HG03060 (cell line): ENCODE measurements around the gene PGC.

Source experiments
- ATAC-seq: cut with Tn5 transposase; IDR thresholded peaks from one replicate; pipeline ENCODE4 v1.9.1; 2021; ENCODE audit warnings: low read depth, moderate number of reproducible peaks; ENCODE audit not compliant: unreplicated experiment

PGC gene

DNA sequence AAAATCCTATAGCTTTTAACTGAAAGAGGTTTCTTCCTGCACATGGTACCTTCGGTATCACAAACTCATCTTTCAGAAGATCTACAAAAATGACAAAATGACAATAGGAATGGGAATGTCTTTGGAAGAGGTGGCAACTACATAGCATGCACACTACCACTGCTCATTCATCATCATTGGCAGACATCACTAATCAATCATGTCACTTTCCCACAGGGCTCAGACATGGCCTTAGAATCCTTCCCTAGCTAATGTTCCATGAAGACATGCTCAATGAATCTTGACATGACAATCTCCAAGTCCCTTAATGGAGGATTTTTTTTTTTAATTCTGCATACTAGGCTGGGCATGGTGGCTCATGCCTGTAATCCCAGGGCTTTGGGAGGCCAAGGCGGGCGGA lies 3.2 kb upstream of the PGC start:
- no peak for ATAC-seq

DNA sequence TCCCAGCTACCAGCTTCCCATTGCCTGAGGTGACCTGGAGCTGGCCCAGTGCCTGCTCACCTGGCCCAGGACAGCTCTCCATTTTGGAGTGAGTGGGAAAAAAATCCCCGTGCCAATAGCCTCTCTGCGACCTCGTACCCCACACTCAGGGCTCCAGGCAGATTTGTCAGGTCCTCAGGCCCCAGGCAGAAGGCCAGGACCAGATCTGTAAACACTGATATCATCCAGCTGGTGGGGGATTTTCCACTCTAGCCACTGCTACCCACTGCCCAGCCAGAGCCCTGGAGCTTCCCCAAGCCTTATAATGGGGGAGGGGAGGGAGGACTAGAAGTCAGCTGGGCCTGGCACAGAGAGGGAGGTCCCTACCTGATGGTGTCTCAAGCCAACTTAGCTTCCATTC lies 1.3 kb upstream of the PGC start:
- ATAC-seq, result no peak

- ATAC-seq, result no peak
Measured at GRCh38 chr6:41748102-41748477, 893 bp upstream of the PGC start.

DNA sequence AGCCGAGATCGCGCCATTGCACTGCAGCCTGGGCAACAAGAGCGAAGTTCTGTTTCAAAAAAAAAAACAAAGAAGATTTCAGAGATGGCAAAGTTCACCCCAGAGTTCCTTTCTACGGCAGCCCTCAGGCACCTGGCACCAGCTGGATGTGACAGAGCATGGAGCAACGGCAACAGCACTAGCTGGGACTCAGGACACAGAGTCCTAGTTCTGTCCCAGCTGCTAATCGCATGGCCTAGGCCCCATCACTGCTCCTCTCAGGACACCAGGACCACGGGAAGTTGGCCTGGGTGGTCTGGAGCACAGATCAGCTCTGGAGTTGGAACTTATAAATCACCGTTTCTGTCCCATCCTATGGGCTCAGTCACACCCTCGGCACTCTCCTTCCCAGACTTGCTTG lies 1.1 kb downstream of the PGC start:
- no peak for ATAC-seq

DNA sequence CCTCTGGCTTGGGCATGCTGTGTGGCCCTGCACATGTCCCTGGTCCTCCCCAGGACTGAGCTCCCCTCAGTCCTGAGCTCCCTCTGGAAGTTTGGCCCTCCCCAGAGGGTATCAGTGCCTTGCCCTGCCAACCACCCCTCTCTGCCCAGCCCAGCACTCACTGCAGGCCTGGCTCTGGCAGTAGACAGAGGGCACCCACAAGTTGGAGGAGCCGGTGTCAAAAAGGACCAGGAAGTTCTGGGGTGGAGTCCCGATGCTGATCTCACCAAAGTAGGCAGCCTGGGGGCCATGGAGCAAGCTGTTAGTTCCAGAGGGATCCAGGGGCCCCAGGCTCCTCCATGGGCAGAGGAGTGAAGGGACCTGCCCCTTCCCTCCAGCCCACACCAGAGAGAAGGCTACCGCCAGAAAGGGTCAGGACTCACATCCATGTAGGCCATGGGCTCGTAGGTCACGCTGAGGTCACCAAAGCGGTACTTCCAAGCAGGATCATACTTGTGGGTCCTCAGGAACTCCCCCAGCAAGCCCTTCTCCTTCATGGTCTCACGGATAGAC lies 2.9 kb downstream of the PGC start:
- no peak for ATAC-seq

GRCh38 chr6:41743406-41744235 lies 3.6 kb downstream of the PGC start:
- ATAC-seq, result no peak

- ATAC-seq, result no peak
Measured at GRCh38 chr6:41741625-41742490, 5.3 kb downstream of the PGC start.

GRCh38 chr6:41740366-41741162 lies 6.6 kb downstream of the PGC start:
- ATAC-seq, result no peak

DNA sequence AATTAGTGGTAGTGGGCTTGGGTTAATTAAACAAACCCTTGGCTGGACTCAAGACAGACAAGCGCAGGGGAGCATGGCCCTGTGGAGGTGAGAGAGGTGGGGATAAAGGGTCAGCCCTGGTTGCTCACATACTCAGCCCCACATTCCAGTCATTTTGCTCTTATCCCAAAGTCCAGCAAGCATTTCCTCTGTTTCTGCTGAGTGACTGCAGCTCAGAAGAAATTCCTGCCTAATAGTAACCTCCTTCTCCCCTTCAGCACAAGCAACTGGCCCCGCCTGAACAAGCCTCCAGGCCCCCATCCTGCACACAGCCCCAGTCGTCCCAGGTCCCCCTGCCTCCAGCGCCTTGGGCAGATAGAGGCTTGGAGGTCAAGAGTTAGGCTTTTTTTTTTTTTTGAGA lies 8.2 kb downstream of the PGC start:
- no peak for ATAC-seq

DNA sequence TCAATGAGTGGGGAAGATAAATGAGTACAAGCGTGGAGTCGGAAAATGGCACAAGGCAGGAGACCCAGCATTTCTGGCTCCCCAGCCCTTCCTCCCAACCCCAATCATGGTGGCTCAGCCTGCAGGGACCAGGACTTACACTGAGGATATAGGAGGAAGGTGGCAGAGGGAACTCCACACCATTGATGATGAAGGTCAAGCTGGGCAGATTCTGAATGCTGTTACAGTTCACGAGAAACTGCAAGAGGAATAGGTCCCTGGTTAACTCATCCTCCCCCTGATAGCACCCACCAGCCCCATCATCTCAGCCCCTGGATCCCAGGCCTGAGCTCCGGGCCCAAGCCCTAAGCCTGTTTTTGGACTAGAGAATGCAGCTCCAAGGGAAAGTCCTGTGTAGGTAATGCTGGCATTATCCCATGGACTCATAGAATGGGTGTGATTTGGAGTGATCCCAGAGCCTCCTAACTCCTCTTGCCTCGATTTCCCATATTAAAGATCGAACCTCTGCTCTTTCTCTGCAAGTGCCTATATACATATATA lies 9.5 kb downstream of the PGC start:
- no peak for ATAC-seq

DNA sequence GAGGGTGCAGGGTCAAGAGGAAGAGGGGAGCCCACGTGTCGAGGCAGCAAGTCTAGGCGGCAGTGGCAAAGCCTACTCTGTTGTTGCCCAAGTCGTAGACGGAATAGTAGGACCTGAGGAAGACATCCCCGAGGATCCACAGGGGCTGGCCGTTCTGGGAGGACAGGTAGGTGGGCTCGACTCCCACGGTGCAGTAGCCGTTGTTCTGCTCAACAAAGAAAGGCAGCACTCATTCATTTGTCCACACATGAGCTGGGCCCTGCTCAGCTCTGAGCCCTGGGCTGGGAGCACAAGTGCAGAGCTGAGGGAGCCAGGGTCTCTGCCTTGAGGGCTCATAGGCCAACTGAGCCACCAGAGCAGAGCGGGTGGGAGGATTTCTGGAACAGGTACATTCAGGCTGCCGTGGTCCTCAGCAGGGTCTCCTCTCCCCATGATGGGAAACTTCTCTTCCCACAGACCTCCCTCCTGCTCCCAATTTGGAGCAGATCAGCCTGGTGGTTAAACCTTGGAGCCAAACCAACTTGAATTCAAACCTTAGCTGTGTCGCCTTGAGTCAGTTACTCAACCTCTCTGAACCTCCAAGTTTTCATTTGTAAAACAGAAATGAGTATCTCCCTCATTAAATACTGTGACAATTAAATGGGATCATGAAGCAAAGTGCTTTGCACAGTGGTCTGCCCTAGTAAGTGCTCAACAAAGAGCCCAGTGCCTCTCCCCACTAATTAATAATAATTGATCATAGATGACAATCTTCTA lies 10.2 kb downstream of the PGC start:
- no peak for ATAC-seq

DNA sequence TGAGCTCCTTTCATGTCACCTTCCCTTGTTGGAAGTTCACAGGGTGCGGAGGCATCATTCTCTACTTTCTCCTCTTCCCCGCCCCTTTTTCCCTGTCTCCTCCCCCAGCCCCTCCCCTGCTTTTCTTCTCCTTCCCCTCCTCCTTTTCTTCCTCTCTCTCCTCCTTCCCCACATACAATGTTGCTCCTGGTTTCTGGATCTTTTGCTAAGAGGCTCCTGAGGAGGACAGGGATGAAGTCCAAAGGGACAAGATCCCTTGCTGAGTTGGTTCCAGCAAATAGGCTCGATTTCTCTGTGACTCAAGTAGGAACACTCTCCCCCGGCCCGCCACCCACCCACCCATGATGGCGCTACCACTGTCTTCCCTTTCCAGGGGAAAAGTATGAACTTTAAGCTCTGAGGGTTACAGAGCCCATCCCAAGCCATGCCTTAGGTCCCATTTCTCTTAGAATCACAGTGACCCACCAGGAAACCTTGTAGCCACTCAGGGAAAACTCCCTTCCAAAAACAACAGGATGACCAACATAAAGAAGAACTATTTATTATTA lies 10.9 kb downstream of the PGC start:
- ATAC-seq, result no peak

- no peak for ATAC-seq
Measured at GRCh38 chr6:41735427-41736185, 11.6 kb downstream of the PGC start, which contains the start of gene TFEB. TFEB (minus strand) TSS chr6:41735608; CDS start chr6:41691213, 44,395 bp downstream.

DNA sequence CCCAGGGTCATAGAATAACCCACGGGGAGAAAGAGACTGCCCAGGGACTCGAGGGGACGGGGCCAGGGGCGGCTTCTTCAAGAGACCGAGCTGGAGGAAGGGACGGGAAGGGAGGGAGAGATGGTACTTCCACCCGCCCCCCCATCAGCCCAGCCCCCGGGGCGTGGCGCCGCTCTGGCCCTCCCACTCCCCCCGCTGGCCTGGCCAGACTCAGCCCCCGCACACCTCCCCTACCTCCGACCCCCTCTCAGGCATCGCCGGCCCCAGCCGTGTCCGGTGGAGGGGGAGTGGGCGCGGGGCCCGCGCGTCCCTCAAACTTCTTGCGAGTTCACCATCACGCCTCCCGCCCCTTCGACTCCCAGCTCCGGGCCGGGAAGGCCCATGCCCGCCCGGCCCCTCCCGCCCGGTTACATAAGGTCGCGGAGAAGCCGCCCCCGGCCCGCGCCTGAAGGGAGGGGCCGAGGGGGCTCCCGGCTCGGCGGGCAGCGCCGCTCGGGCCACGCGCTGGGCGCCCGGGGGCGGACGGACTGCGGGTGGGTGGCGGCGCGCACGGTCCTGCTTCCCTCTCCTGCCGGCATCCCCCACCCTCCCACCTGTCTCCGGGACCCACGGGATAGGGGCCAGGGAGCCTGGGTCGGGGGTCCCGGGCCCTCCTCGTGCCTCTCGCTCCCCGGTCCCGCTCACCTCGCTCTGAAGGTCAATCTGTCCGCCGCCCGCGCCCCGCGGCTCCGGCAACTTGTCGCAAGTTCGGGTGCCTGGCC lies 12.4 kb downstream of the PGC start:
- ATAC-seq, result no peak

- ATAC-seq, result no peak
Measured at GRCh38 chr6:41733707-41734665, 13.2 kb downstream of the PGC start.

DNA sequence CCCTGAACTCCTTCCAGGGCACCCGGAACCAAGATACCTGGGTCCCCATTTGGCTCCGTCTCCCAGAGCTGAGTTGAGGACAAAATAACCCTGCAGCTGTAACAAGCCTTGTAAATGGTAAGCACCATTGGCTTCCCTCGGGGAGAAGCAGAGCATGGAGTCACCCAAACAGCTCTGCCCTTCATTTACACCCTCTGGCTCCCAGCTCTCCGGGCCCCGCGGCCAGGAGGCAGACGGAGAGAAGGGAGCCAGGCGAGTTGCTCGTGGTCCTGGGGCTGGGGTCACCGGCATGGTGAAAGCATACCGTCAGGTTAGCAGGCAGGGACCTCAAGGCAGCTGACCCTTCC lies 13.9 kb downstream of the PGC start:
- ATAC-seq, result no peak
